Measurements from ENCODE around the gene ALDH9A1. TPM values are rescaled to one million over a fixed set of nuclear protein-coding genes. Genes with fewer than 3 reads are reported as not detected.

Gene ALDH9A1
- total RNA-seq, 3 donors from 2014 or later = 98.6 to 165 (median 110) TPM

DNA sequence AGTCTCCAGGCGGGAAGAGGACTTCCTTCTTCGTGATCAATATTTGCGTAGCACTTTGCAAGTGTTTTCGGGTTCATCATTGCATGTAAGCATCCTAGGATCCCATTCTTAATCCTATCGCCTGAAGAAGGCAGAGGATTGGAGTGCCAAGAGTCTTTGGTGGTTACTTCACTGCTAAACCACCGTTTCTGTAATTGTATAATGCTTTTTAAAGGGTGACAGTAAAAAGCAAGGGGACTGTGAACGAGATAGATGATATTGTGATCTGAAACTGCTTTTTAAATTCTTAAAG lies 345 bp upstream of the ALDH9A1 start:
- no peak for DNase-seq (ENCODE audit: low spot score in 2 of 2)
- Histone ChIP-seq H3K4me1 (peaks cover 0 to 13% of the 10 kb centered on the region in 2 donors), H3K9me3 (no peaks in the 10 kb centered on the region), H3K4me3 (peak overlapping the region; percentile 68 to 77 (median 69)), H3K36me3 (no peaks in the 10 kb centered on the region), H3K27me3 (no peaks in the 10 kb centered on the region), H3K27ac (peak overlapping the region; percentile 88 to 94)
- TF ChIP-seq, protein P1, sequence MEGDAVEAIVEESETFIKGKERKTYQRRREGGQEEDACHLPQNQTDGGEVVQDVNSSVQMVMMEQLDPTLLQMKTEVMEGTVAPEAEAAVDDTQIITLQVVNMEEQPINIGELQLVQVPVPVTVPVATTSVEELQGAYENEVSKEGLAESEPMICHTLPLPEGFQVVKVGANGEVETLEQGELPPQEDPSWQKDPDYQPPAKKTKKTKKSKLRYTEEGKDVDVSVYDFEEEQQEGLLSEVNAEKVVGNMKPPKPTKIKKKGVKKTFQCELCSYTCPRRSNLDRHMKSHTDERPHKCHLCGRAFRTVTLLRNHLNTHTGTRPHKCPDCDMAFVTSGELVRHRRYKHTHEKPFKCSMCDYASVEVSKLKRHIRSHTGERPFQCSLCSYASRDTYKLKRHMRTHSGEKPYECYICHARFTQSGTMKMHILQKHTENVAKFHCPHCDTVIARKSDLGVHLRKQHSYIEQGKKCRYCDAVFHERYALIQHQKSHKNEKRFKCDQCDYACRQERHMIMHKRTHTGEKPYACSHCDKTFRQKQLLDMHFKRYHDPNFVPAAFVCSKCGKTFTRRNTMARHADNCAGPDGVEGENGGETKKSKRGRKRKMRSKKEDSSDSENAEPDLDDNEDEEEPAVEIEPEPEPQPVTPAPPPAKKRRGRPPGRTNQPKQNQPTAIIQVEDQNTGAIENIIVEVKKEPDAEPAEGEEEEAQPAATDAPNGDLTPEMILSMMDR (IDR thresholded peaks at IDR 0.05) = no peak
- no peak for TF ChIP-seq POLR2A (IDR thresholded peaks at IDR 0.05)
- TF ChIP-seq POLR2AphosphoS5 (IDR thresholded peaks at IDR 0.05) = no peak
- intact Hi-C loops (cut with DNase I; ENCODE audit: low total_unique reads) = no loop called here

DNA sequence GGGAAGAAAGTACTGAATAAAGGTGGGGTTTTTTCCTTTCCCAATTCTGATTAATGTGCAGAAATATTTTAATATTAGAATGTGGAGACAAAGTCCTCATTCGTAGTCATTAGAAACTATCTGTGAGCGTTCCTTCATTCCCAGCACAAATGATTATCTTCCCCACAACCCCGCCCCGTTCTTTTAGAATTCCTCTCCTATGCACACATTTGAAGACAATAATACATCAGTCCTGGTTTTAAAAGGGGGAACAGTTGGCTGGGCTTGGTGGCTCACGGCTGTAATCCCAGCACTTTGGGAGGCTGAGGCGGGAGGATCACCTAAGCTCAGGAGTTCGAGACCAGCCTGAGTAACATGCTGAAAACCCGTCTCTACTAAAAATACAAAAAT lies 876 bp downstream of the ALDH9A1 start:
- peaks cover 0 to 13% of the 10 kb centered on the region in 2 donors for H3K4me1 ChIP-seq
- TF ChIP-seq POLR2A (IDR thresholded peaks at IDR 0.05) = no peak
- TF ChIP-seq POLR2AphosphoS5 (IDR thresholded peaks at IDR 0.05) = no peak
- TF ChIP-seq, protein P1 (IDR thresholded peaks at IDR 0.05) = no peak
- H3K4me3 ChIP-seq = peak overlapping the region; percentile 68 to 77 (median 69)
- intact Hi-C loops (cut with DNase I; ENCODE audit: low total_unique reads) = no loop called here
- H3K27ac ChIP-seq = peak overlapping the region; percentile 88 to 94
- no peak for DNase-seq (ENCODE audit: low spot score in 2 of 2)
- no peaks in the 10 kb centered on the region for H3K9me3 ChIP-seq
- H3K27me3 ChIP-seq = no peaks in the 10 kb centered on the region
- no peaks in the 10 kb centered on the region for H3K36me3 ChIP-seq

DNA sequence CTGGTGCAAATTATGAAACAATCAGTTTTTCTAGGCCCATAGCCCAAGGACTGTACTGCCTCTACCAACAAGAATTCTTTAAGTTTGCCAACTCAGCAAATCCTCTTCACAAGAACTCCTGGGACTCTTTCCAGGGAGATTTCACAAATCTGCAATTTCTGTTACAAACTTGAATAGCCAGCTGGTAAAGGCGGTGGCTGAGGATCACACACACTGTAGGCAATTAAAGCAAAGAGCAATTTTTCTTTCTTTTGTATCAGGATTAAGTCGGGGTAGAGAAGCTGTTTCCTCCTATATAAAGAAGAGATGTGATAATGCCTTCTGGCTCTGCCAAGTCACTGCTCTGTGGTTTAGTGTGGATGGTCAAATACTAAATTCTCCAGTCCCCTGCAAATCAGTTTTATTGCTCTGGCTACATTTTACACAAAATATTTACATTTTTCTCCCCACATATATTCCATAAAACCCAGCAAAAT lies 1.7 kb downstream of the ALDH9A1 start:
- peak overlapping the region; percentile 53 to 55 for H3K27ac ChIP-seq
- TF ChIP-seq, protein P1 (IDR thresholded peaks at IDR 0.05) = no peak
- TF ChIP-seq POLR2AphosphoS5 (IDR thresholded peaks at IDR 0.05) (no peak), POLR2A (IDR thresholded peaks at IDR 0.05) (no peak)
- peaks cover 0 to 13% of the 10 kb centered on the region in 2 donors for H3K4me1 ChIP-seq
- no peaks in the 10 kb centered on the region for H3K9me3 ChIP-seq
- intact Hi-C loops (cut with DNase I; ENCODE audit: low total_unique reads) = no loop called here
- no peaks in the 10 kb centered on the region for H3K36me3 ChIP-seq
- H3K27me3 ChIP-seq = no peaks in the 10 kb centered on the region
- H3K4me3 ChIP-seq = peak overlapping the region in 2 of 3 donors; percentile 69 to 77
- no peak for DNase-seq (ENCODE audit: low spot score in 2 of 2)

- H3K4me3 ChIP-seq = peak overlapping the region in 1 of 3 donors; percentile 1
- H3K27me3 ChIP-seq = no peaks in the 10 kb centered on the region
- no peaks in the 10 kb centered on the region for H3K36me3 ChIP-seq
- intact Hi-C loops (cut with DNase I; ENCODE audit: low total_unique reads) = no loop called here
- peaks cover 0 to 3% of the 10 kb centered on the region in 2 donors for H3K9me3 ChIP-seq
- H3K27ac ChIP-seq = peak overlapping the region in 1 of 2 donors; percentile 31
- no peak for DNase-seq (ENCODE audit: low spot score in 2 of 2)
- TF ChIP-seq POLR2AphosphoS5 (IDR thresholded peaks at IDR 0.05) (no peak), POLR2A (IDR thresholded peaks at IDR 0.05) (no peak)
- TF ChIP-seq, protein P1 (IDR thresholded peaks at IDR 0.05) = no peak
- H3K4me1 ChIP-seq = peaks cover 0 to 13% of the 10 kb centered on the region in 2 donors
These were observed 3.3 kb downstream of the ALDH9A1 start for GRCh38 chr1:165695031-165695430.

DNA sequence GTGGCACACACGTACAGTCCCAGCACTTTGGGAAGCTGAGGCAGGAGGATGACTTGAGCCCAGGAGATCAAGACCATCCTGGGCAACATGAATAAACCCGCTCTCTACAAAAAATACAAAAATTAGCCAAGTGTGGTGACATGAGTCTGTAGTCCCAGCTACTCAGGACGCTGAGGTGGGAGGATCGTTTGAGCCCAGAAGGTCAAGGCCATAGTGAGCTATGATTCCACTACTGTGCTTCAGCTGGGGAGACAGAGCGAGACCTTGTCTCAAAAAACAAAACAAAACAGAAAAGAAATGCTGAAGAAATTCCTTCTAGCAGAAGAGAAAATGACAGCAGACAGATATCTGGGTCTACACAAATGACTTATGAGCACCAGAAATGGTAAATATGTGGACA lies 10.3 kb downstream of the ALDH9A1 start:
- no peak overlapping the region for H3K27ac ChIP-seq
- intact Hi-C loops (cut with DNase I; ENCODE audit: low total_unique reads) = no loop called here
- no peaks in the 10 kb centered on the region for H3K36me3 ChIP-seq
- H3K4me3 ChIP-seq = no peak overlapping the region
- no peak for DNase-seq (ENCODE audit: low spot score in 2 of 2)
- H3K9me3 ChIP-seq = peaks cover 0 to 3% of the 10 kb centered on the region in 2 donors
- no peaks in the 10 kb centered on the region for H3K27me3 ChIP-seq
- TF ChIP-seq POLR2AphosphoS5 (IDR thresholded peaks at IDR 0.05) (no peak), POLR2A (IDR thresholded peaks at IDR 0.05) (no peak)
- TF ChIP-seq, protein P1 (IDR thresholded peaks at IDR 0.05) = no peak
- H3K4me1 ChIP-seq = no peaks in the 10 kb centered on the region

Measured in breast epithelium (tissue), 4 donors.